GM12801 (cell line): ENCODE results near the gene TAF3.

Source experiments
- CTCF ChIP-seq: IDR thresholded peaks from one replicate; pipeline ENCODE4 v1.5.1; 2011; ENCODE audit warnings: control low read depth; ENCODE audit not compliant: insufficient read length; ENCODE audit errors: extremely low read depth

Gene TAF3

GRCh38 chr10:7957591-7957990 is 139.3 kb downstream of the TAF3 start:
- TF ChIP-seq CTCF: no peak

GRCh38 chr10:7958442-7958841 is 140.1 kb downstream of the TAF3 start:
- TF ChIP-seq CTCF: no peak

GRCh38 chr10:7960108-7960507 is 141.8 kb downstream of the TAF3 start:
- no peak for TF ChIP-seq CTCF

- no peak for TF ChIP-seq CTCF
These were observed 144.3 kb downstream of the TAF3 start for GRCh38 chr10:7962592-7962991.

- TF ChIP-seq CTCF: no peak
These were observed 147.2 kb downstream of the TAF3 start for GRCh38 chr10:7965457-7965856.

- no peak for TF ChIP-seq CTCF
These were observed 148.7 kb downstream of the TAF3 start for GRCh38 chr10:7967035-7967434.

GRCh38 chr10:7968510-7969112 is 150.3 kb downstream of the TAF3 start:
- no peak for TF ChIP-seq CTCF

GRCh38 chr10:7969623-7970022 is 151.3 kb downstream of the TAF3 start:
- TF ChIP-seq CTCF: no peak
